ENCODE results near the gene SNX4.

The SNX4 gene

GRCh38 chr3:125512135-125512920 is 7.7 kb downstream of the SNX4 start:
- no peak for TF ChIP-seq CTCF (IDR thresholded peaks at IDR 0.05)

GRCh38 chr3:125511420-125512118 is 8.4 kb downstream of the SNX4 start:
- no peak for TF ChIP-seq CTCF (IDR thresholded peaks at IDR 0.05)

GRCh38 chr3:125507128-125507527 is 12.9 kb downstream of the SNX4 start:
- no peak for TF ChIP-seq CTCF (IDR thresholded peaks at IDR 0.05)

GRCh38 chr3:125498630-125499029 is 21.4 kb downstream of the SNX4 start:
- TF ChIP-seq CTCF (IDR thresholded peaks at IDR 0.05): no peak

GRCh38 chr3:125496701-125497100 is 23.3 kb downstream of the SNX4 start:
- TF ChIP-seq CTCF (IDR thresholded peaks at IDR 0.05): no peak

- TF ChIP-seq CTCF (IDR thresholded peaks at IDR 0.05): no peak
Measured at GRCh38 chr3:125482406-125482805, 37.6 kb downstream of the SNX4 start.

GRCh38 chr3:125481786-125482185 is 38.2 kb downstream of the SNX4 start:
- TF ChIP-seq CTCF (IDR thresholded peaks at IDR 0.05): no peak
